HL-60/S4 (cell line): ENCODE data around the gene FAN1.

Experiments used
- in situ Hi-C: fragments of 300-500 bp; cut with MboI; formaldehyde crosslinking; loops from 2 replicates; pipeline ENCODE4 v1.14.3; 2022; ENCODE audit warnings: low sequenced_read_pairs

The FAN1 gene

GRCh38 chr15:30919877-30920550 lies 16.3 kb downstream of the FAN1 start:
- in situ Hi-C loops: no loop called here

- in situ Hi-C loops: no loop called here
Measured at GRCh38 chr15:30921106-30921505, 17.4 kb downstream of the FAN1 start.

- in situ Hi-C loops: no loop called here
Measured at GRCh38 chr15:30921781-30922479, 18.2 kb downstream of the FAN1 start.

GRCh38 chr15:30922480-30923311 lies 19.0 kb downstream of the FAN1 start:
- in situ Hi-C loops: no loop called here

- in situ Hi-C loops: no loop called here
Measured at GRCh38 chr15:30923429-30923828, 19.7 kb downstream of the FAN1 start.

- in situ Hi-C loops: no loop called here
Measured at GRCh38 chr15:30924353-30924752, 20.6 kb downstream of the FAN1 start.

- in situ Hi-C loops: no loop called here
Measured at GRCh38 chr15:30925686-30926085, 22.0 kb downstream of the FAN1 start.

GRCh38 chr15:30926161-30926560 lies 22.4 kb downstream of the FAN1 start:
- in situ Hi-C loops: no loop called here

GRCh38 chr15:30927148-30927761 lies 23.5 kb downstream of the FAN1 start:
- in situ Hi-C loops: no loop called here

GRCh38 chr15:30928076-30928475 lies 24.4 kb downstream of the FAN1 start:
- in situ Hi-C loops: no loop called here

GRCh38 chr15:30929064-30929669 lies 25.5 kb downstream of the FAN1 start:
- in situ Hi-C loops: no loop called here

GRCh38 chr15:30929982-30930381 lies 26.3 kb downstream of the FAN1 start:
- in situ Hi-C loops: no loop called here

- in situ Hi-C loops: no loop called here
Measured at GRCh38 chr15:30930422-30930821, 26.7 kb downstream of the FAN1 start.

GRCh38 chr15:30933293-30933692 lies 29.6 kb downstream of the FAN1 start:
- in situ Hi-C loops: no loop called here

GRCh38 chr15:30939161-30939560 lies 35.4 kb downstream of the FAN1 start:
- in situ Hi-C loops: no loop called here

- in situ Hi-C loops: no loop called here
Measured at GRCh38 chr15:30940359-30940758, 36.6 kb downstream of the FAN1 start.

- in situ Hi-C loops: no loop called here
Measured at GRCh38 chr15:30941520-30941919, 37.8 kb downstream of the FAN1 start.

- in situ Hi-C loops: no loop called here
Measured at GRCh38 chr15:30943654-30944335, 40.1 kb downstream of the FAN1 start.

GRCh38 chr15:30953183-30953582 lies 49.5 kb downstream of the FAN1 start:
- in situ Hi-C loops: no loop called here

- in situ Hi-C loops: no loop called here
Measured at GRCh38 chr15:30953731-30954378, 50.1 kb downstream of the FAN1 start.
